Measurements from ENCODE around the gene NATD1.

Gene NATD1

DNA sequence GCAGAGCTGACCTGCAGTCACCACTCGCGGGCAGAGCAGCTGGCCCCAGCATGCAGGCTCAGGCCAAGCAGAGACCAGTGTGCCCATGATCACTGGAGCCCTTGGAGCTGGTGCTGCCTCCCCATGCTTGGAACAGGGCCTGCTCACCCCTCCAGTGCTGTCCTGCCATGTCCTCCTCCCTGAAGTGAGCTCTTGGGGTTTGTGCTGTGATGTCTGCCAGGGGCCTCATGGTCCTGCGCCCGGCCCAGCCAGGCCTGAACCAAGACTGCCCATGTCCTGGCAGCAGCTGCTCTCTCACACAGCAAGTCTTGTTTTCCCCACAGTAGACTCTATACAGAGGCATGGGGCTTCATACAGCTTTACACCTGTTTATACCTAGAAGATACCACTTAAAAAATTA lies 63.8 kb downstream of the NATD1 start:
- DNase-seq: no peak
